K562 (cell line): ENCODE results near the gene AGA. TPM values are rescaled to one million over a fixed set of nuclear protein-coding genes. Genes with fewer than 3 reads are reported as not detected.

ENCODE experiments used
- ATAC-seq: fragments of 200-7000 bp; cut with Tn5 transposase; 3 replicates; pipeline ENCODE4 v1.9.1; 2020; ENCODE audit warnings: moderate library complexity
- BruUV-seq: library from RNA; stranded (reverse); fragments of 400-500 nt; replicated peaks from 2 replicates; lab custom pipeline; 2021; lab: Mats Ljungman, UMichigan
- CTCF ChIA-PET: fragments of 300-600 bp; formaldehyde crosslinking; extraction: SDS; loops from one replicate; lab custom pipeline; 2021; ENCODE audit warnings: low intra/inter-chr PET ratio; lab: Yijun Ruan, JAX
- POLR2A ChIA-PET: fragments of 300-600, 350-650 bp; sonication (Branson Sonifier 250); formaldehyde crosslinking; extraction: SDS; loops from one replicate; lab custom pipeline; 2021; ENCODE audit warnings: antibody characterized with exemption, inconsistent platforms; lab: Yijun Ruan, JAX
- DNase-seq, 4 experiments: peaks; one replicate each; pipeline versions ENCODE4 v3.0.0 to v3.0.0-alpha.2; 2011 to 2018; ENCODE audit warnings: low spot score in 3 of 4, mixed read lengths in 3 of 4; ENCODE audit errors: extremely low read depth in 1 of 4
- FAIRE-seq: peaks from 2 replicates; lab custom pipeline; 2011; peaks lifted over from hg19 to GRCh38; lab: Jason Lieb, UNC
- H2AFZ ChIP-seq: 2 replicates; pipeline ENCODE4 v1.6.0; 2011; ENCODE audit warnings: low read depth, low read length, control low read depth, inconsistent platforms
- H3K27ac ChIP-seq: fragments of 200-600 bp; 3 replicates; pipeline ENCODE4 v1.8.0; 2011; ENCODE audit warnings: low read depth, mild to moderate bottlenecking, control low read depth, inconsistent platforms, low read length, moderate library complexity, mixed read lengths; ENCODE audit errors: extremely low read depth
- H3K27me3 ChIP-seq, 2 experiments: fragments of 300-600 bp in 1 of 2; 2 replicates in 1 of 2; 3 replicates in 1 of 2; pipeline versions ENCODE4 v1.6.0 to v1.8.0; 2011; ENCODE audit warnings: inconsistent platforms in 2 of 2, low read length in 2 of 2, mild to moderate bottlenecking in 1 of 2, mixed read lengths in 1 of 2, moderate library complexity in 1 of 2; ENCODE audit not compliant: control insufficient read depth in 2 of 2, insufficient read depth in 2 of 2
- H3K36me3 ChIP-seq: fragments of 300-600 bp; 3 replicates; pipeline ENCODE4 v1.8.0; 2011; ENCODE audit warnings: mild to moderate bottlenecking, low read length, inconsistent platforms; ENCODE audit not compliant: control insufficient read depth, insufficient read depth
- H3K4me1 ChIP-seq, 2 experiments: fragments of 200-600 bp in 1 of 2; replicated peaks in 1 of 2; 2 replicates in 1 of 2; 3 replicates in 1 of 2; pipeline versions ENCODE4 v1.5.1 to v1.8.0; 2011; ENCODE audit warnings: inconsistent platforms in 2 of 2, low read length in 2 of 2, mild to moderate bottlenecking in 1 of 2, mixed read lengths in 1 of 2, moderate library complexity in 1 of 2; ENCODE audit not compliant: control insufficient read depth in 2 of 2, insufficient read depth in 2 of 2
- H3K4me2 ChIP-seq: 2 replicates; pipeline ENCODE4 v1.6.1; 2011; ENCODE audit warnings: low read length, control low read depth, inconsistent platforms, mixed read lengths; ENCODE audit not compliant: insufficient read depth
- H3K4me3 ChIP-seq: fragments of 200-600 bp; sonication (generic), shearing (Covaris generic); 2 replicates; pipeline ENCODE4 v1.5.1; 2016; ENCODE audit warnings: control low read depth, inconsistent platforms
- H3K79me2 ChIP-seq: fragments of 200-600 bp; 3 replicates; pipeline ENCODE4 v1.8.0; 2011; ENCODE audit warnings: low read length, inconsistent platforms; ENCODE audit not compliant: control insufficient read depth, insufficient read depth
- H3K9ac ChIP-seq, 2 experiments: 2 replicates each; pipeline versions ENCODE4 v1.6.0 to v1.6.1; 2011; ENCODE audit warnings: low read depth in 2 of 2, low read length in 2 of 2, control low read depth in 1 of 2, inconsistent platforms in 1 of 2, mild to moderate bottlenecking in 1 of 2, mixed read lengths in 1 of 2; ENCODE audit not compliant: insufficient read depth in 1 of 2
- H3K9me1 ChIP-seq: one replicate; pipeline ENCODE4 v1.6.0; 2011; ENCODE audit warnings: inconsistent platforms, mild to moderate bottlenecking, low read length, moderate library complexity; ENCODE audit not compliant: control insufficient read depth, insufficient read depth
- H3K9me3 ChIP-seq: replicated peaks from 2 replicates; pipeline ENCODE4 v1.5.1; 2011; ENCODE audit warnings: low read depth, low read length, inconsistent platforms; ENCODE audit not compliant: control insufficient read depth, insufficient read depth
- H4K20me1 ChIP-seq: replicated peaks from 2 replicates; pipeline ENCODE4 v1.6.1; 2011; ENCODE audit warnings: low read length, inconsistent platforms, mixed read lengths; ENCODE audit not compliant: control insufficient read depth, insufficient read depth
- C11orf30 ChIP-seq: fragments of 450-650 bp; IDR thresholded peaks from 2 replicates; pipeline ENCODE4 v1.6.1; 2016; ENCODE audit warnings: low read depth, mild to moderate bottlenecking
- CBX3 ChIP-seq, 2 experiments: IDR thresholded peaks; 1 replicate in 1 of 2; 2 replicates in 1 of 2; pipeline ENCODE4 v1.6.1; 2012; ENCODE audit warnings: inconsistent platforms in 2 of 2, low read length in 2 of 2, borderline replicate concordance in 1 of 2, control low read depth in 1 of 2
- CHD4 ChIP-seq: fragments of 200-600 bp; sonication (generic); IDR thresholded peaks from 3 replicates; pipeline ENCODE4 v1.6.1; 2012; ENCODE audit warnings: low read depth, mild to moderate bottlenecking, mixed read lengths, low read length, inconsistent platforms; ENCODE audit not compliant: insufficient read depth, insufficient replicate concordance, poor library complexity, severe bottlenecking
- CREM ChIP-seq: IDR thresholded peaks from 2 replicates; pipeline ENCODE4 v1.6.1; 2014; ENCODE audit warnings: antibody characterized with exemption, low read depth
- ETV6 ChIP-seq, 3 experiments: fragments of 150-350 bp in 1 of 3; sonication (generic) in 1 of 3; formaldehyde crosslinking in 1 of 3; IDR thresholded peaks; 2 replicates each; pipeline versions ENCODE4 v1.6.1 to v1.8.0; 2014 to 2022; ENCODE audit warnings: borderline replicate concordance in 2 of 3, low read depth in 2 of 3, antibody characterized with exemption in 1 of 3, low read length in 1 of 3, mild to moderate bottlenecking in 1 of 3, missing genetic modification reagents in 1 of 3
- FOXK1 ChIP-seq: sonication (generic); formaldehyde crosslinking; IDR thresholded peaks from 2 replicates; pipeline ENCODE4 v1.8.0; 2022; ENCODE audit warnings: missing genetic modification reagents, mild to moderate bottlenecking, borderline replicate concordance
- IRF2 ChIP-seq: sonication (generic); formaldehyde crosslinking; IDR thresholded peaks from 2 replicates; pipeline ENCODE4 v1.8.1; 2022; ENCODE audit warnings: mild to moderate bottlenecking, missing genetic modification reagents
- MAFF ChIP-seq: IDR thresholded peaks from 2 replicates; pipeline ENCODE4 v1.6.1; 2012; ENCODE audit warnings: low read length, improper control_type of control experiment
- MAFG ChIP-seq: fragments of 450-650 bp; conservative IDR thresholded peaks from 2 replicates; pipeline ENCODE4 v1.6.1; 2016; ENCODE audit warnings: missing genetic modification characterization, missing compliant biosample characterization
- MAFK ChIP-seq: IDR thresholded peaks from 2 replicates; pipeline ENCODE4 v1.6.1; 2011; ENCODE audit warnings: low read length, improper control_type of control experiment
- NCOA6 ChIP-seq: fragments of 450-650 bp; IDR thresholded peaks from 2 replicates; pipeline ENCODE4 v1.6.1; 2017; ENCODE audit warnings: mild to moderate bottlenecking
- NONO ChIP-seq, 2 experiments: fragments of 200-400 bp in 1 of 2; fragments of 450-650 bp in 1 of 2; formaldehyde crosslinking in 1 of 2; IDR thresholded peaks; 2 replicates each; pipeline ENCODE4 v1.6.1; 2017; ENCODE audit warnings: low read depth in 2 of 2, mild to moderate bottlenecking in 2 of 2, moderate library complexity in 2 of 2, low read length in 1 of 2
- PCBP2 ChIP-seq: fragments of 200-400 bp; formaldehyde crosslinking; IDR thresholded peaks from 2 replicates; pipeline ENCODE4 v1.6.1; 2018; ENCODE audit warnings: low read length, low read depth, mild to moderate bottlenecking, moderate library complexity; ENCODE audit not compliant: poor library complexity, severe bottlenecking
- SAP30 ChIP-seq: fragments of 200-600 bp; sonication (generic); IDR thresholded peaks from 2 replicates; pipeline ENCODE4 v1.6.1; 2012; ENCODE audit warnings: borderline replicate concordance, low read depth, mild to moderate bottlenecking, moderate library complexity, low read length, control low read depth, inconsistent platforms; ENCODE audit not compliant: insufficient read depth, poor library complexity, severe bottlenecking
- SP2 ChIP-seq: IDR thresholded peaks from 2 replicates; pipeline ENCODE4 v1.6.1; 2011; ENCODE audit warnings: mild to moderate bottlenecking, low read depth, low read length, moderate library complexity; ENCODE audit not compliant: poor library complexity, severe bottlenecking; ENCODE audit errors: extremely low read depth
- TRIM28 ChIP-seq: fragments of 450-650 bp; IDR thresholded peaks from 2 replicates; pipeline ENCODE4 v1.6.1; 2017
- ZC3H8 ChIP-seq: fragments of 450-650 bp; IDR thresholded peaks from 2 replicates; pipeline ENCODE4 v1.6.1; 2017
- ZNF239 ChIP-seq: fragments of 250-450 bp; sonication (Bioruptor Pico); IDR thresholded peaks from 2 replicates; pipeline ENCODE4 v1.4.0; 2020; ENCODE audit warnings: mild to moderate bottlenecking
- ZNF316 ChIP-seq: fragments of 450-650 bp; IDR thresholded peaks from 2 replicates; pipeline ENCODE4 v1.6.1; 2016
- WGBS: fragments of 100-300 bp; shearing (Covaris generic); methylation state at CpG from one replicate; pipeline ENCODE4 v1.1.6; 2016; ENCODE audit warnings: low coverage, mixed read lengths; ENCODE audit not compliant: insufficient coverage; ENCODE audit errors: missing lambda C conversion rate; 5-methylcytosine and 5-hydroxymethylcytosine counted together
- in situ Hi-C: fragments of 300-500 bp; cut with MboI; formaldehyde crosslinking; loops from 4 replicates; pipeline ENCODE4 v1.15.0; 2018; ENCODE audit warnings: inconsistent platforms, mixed read lengths
- intact Hi-C: fragments of 100-400 bp; cut with micrococcal nuclease; formaldehyde crosslinking; loops from 2 replicates; pipeline ENCODE4 v1.14.2; 2022
- polyA plus RNA-seq, 8 experiments: library from polyadenylated mRNA; depleted of rRNA in 4 of 8; stranded (reverse) in 5 of 8; unstranded in 3 of 8; fragments of >200 nt; fragmentation: Nextera tagmentation in 2 of 8; fragmentation: Illumina TruSeq in 1 of 8; extraction: Ambion mirVana in 2 of 8; extraction: Trizol in 1 of 8; gene quantifications; 2 replicates each; pipeline versions ENCODE4 v1.2.1 to v1.2.3, GENCODE V29; 2011 to 2014; ENCODE audit warnings: inconsistent platforms in 1 of 8, missing spikeins in 1 of 8
- total RNA-seq, 7 experiments: library from RNA; depleted of rRNA in 6 of 7; stranded (reverse); fragments of >200 nt in 6 of 7; fragmentation: Illumina TruSeq in 2 of 7; extraction: Trizol in 2 of 7; gene quantifications; 2 replicates each; pipeline versions ENCODE4 v1.2.1 to v1.2.3, GENCODE V29; 2011 to 2021; ENCODE audit warnings: low replicate concordance in 1 of 7
- TF ChIP-seq, protein P1 (sequence below): fragments of 250-450 bp; sonication (Bioruptor Pico); IDR thresholded peaks from 2 replicates; pipeline ENCODE4 v1.8.0; 2021; ENCODE audit warnings: moderate library complexity, mild to moderate bottlenecking, inconsistent platforms
- TF ChIP-seq, protein P2 (sequence below): sonication (generic); formaldehyde crosslinking; IDR thresholded peaks from 2 replicates; pipeline ENCODE4 v1.8.0; 2022; ENCODE audit warnings: missing genetic modification reagents, mild to moderate bottlenecking, borderline replicate concordance

Gene AGA
- total and polyA plus RNA-seq, 9 of the 15 experiments (the other 6 are each of a cell fraction or from before 2014, with no cell fraction given): 8.5 to 25.0 (median 12.6) TPM

DNA sequence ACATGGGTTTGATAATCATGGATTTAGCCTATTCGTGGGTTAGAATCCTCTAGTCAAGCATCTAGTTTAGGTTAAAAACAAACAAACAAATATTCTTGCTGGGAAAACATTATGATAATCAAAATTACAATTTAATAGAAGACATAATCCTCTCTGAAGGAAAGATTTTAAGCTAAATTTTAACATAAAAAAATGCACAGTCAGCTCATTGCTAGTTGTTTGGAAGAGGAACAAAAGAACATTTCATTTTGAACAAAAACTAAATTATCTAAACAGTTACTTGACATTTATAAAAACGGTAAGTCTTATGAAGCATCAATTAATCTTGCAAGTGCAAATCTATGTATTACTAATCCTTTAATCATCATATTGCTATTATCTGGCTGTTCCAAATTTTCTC is 18.2 kb upstream of the AGA start:
- Histone ChIP-seq H3K9me1 (no peaks in the 10 kb centered on the region), H3K27me3 (no peaks in the 10 kb centered on the region; a peak in 1 of 5 replicates), H3K79me2 (no peaks in the 10 kb centered on the region), H3K4me2 (no peak overlapping the region), H3K4me1 (no peaks in the 10 kb centered on the region), H3K36me3 (no peaks in the 10 kb centered on the region), H3K4me3 (no peak overlapping the region), H2AFZ (no peak overlapping the region), H3K27ac (no peak overlapping the region), H4K20me1 (no peaks in the 10 kb centered on the region), H3K9me3 (no peaks in the 10 kb centered on the region), H3K9ac (no peak overlapping the region)
- FAIRE-seq (no peak), DNase-seq (no peak), ATAC-seq (no peak)
- TF ChIP-seq MAFK: peak; percentile 81; the same call in 1 of the 2 replicates
- TF ChIP-seq ETV6 (IDR thresholded peaks at IDR 0.05; ENCODE audit: borderline replicate concordance in 1 of 2, low read depth in 2 of 2, low read length in 1 of 2): no peak
- no peak for TF ChIP-seq ETV6 (CRISPR knock-in tag; IDR thresholded peaks at IDR 0.05; ENCODE audit: borderline replicate concordance)
- no peak for TF ChIP-seq SAP30
- TF ChIP-seq CBX3 (IDR thresholded peaks at IDR 0.05; ENCODE audit: borderline replicate concordance in 1 of 2, low read length in 2 of 2): no peak
- TF ChIP-seq CREM: no peak
- TF ChIP-seq ZNF316: peak; percentile 88
- TF ChIP-seq, protein P1, sequence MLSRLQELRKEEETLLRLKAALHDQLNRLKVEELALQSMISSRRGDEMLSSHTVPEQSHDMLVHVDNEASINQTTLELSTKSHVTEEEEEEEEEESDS (CRISPR knock-in tag): no peak
- TF ChIP-seq C11orf30: peak; percentile 64
- TF ChIP-seq MAFG (tag): peak; percentile 69
- no peak for TF ChIP-seq SP2
- peak; percentile 81 for TF ChIP-seq MAFF
- TF ChIP-seq NCOA6: no peak
- no peak for TF ChIP-seq IRF2 (CRISPR knock-in tag)
- TF ChIP-seq PCBP2: no peak
- TF ChIP-seq ZC3H8: no peak
- no peak for TF ChIP-seq ZNF239
- TF ChIP-seq CHD4: no peak
- TF ChIP-seq FOXK1: no peak
- TF ChIP-seq NONO (IDR thresholded peaks at IDR 0.05; ENCODE audit: low read depth in 2 of 2, low read length in 1 of 2): no peak
- TF ChIP-seq TRIM28: no peak
- TF ChIP-seq, protein P2, sequence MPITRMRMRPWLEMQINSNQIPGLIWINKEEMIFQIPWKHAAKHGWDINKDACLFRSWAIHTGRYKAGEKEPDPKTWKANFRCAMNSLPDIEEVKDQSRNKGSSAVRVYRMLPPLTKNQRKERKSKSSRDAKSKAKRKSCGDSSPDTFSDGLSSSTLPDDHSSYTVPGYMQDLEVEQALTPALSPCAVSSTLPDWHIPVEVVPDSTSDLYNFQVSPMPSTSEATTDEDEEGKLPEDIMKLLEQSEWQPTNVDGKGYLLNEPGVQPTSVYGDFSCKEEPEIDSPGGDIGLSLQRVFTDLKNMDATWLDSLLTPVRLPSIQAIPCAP (CRISPR knock-in tag): no peak
- ChIA-PET POLR2A (no interaction called here), CTCF (no interaction called here)
- no TSS peak for BruUV-seq
- in situ Hi-C loops (no loop called here), intact Hi-C loops (no loop called here)
- WGBS: 4% methylated on average over 2 of the region's 2 CpGs
